ENCODE measurements around the gene RSKR. TPM values are rescaled to one million over a fixed set of nuclear protein-coding genes. Genes with fewer than 3 reads are reported as not detected.

Gene RSKR
- total RNA-seq, 1 donor from 2014 or later: 26.8 TPM

- no peak for TF ChIP-seq CTCF (IDR thresholded peaks at IDR 0.05)
- no peaks in the 10 kb centered on the region for H3K27me3 Mint-ChIP-seq
- no peak for DNase-seq
- CTCF ChIA-PET: interaction anchor here (0.8 kb wide), 1 partner anchor 1683 kb away, joined by 5 read pairs; no protein-coding TSS in a partner anchor
- intact Hi-C loops (cut with micrococcal nuclease): no loop called here
- H3K9me3 Mint-ChIP-seq: no peaks in the 10 kb centered on the region
- H3K27ac Mint-ChIP-seq: no peak overlapping the region
- H3K4me1 Mint-ChIP-seq: no peaks in the 10 kb centered on the region
- POLR2A ChIA-PET: no interaction called here
- H3K36me3 Mint-ChIP-seq (ENCODE audit: low read depth): peaks cover 89% of the 10 kb centered on the region
- H3K4me3 Mint-ChIP-seq: no peak overlapping the region
- ATAC-seq (ENCODE audit: low read depth): no peak
Observed at GRCh38 chr17:28623696-28624095, 9.7 kb upstream of the RSKR start.

- no peak overlapping the region for H3K4me3 Mint-ChIP-seq
- POLR2A ChIA-PET: interaction anchor here (0.7 to 1.5 kb wide), 2 partner anchors 21 to 69 kb away, joined by 5 to 6 read pairs; no protein-coding TSS in a partner anchor
- H3K4me1 Mint-ChIP-seq: no peaks in the 10 kb centered on the region
- TF ChIP-seq CTCF (IDR thresholded peaks at IDR 0.05): no peak
- intact Hi-C loops (cut with micrococcal nuclease): no loop called here
- no peaks in the 10 kb centered on the region for H3K27me3 Mint-ChIP-seq
- peaks cover 90% of the 10 kb centered on the region for H3K36me3 Mint-ChIP-seq (ENCODE audit: low read depth)
- ATAC-seq (ENCODE audit: low read depth): no peak
- H3K9me3 Mint-ChIP-seq: no peaks in the 10 kb centered on the region
- CTCF ChIA-PET: no interaction called here
- H3K27ac Mint-ChIP-seq: no peak overlapping the region
- DNase-seq: no peak
Observed at GRCh38 chr17:28622186-28622585, 8.2 kb upstream of the RSKR start.

- intact Hi-C loops (cut with micrococcal nuclease): no loop called here
- Mint-ChIP-seq H3K4me3 (no peak overlapping the region), H3K27me3 (no peaks in the 10 kb centered on the region), H3K36me3 (ENCODE audit: low read depth) (peaks cover 96% of the 10 kb centered on the region), H3K4me1 (peaks cover 13% of the 10 kb centered on the region), H3K27ac (no peak overlapping the region), H3K9me3 (no peaks in the 10 kb centered on the region)
- POLR2A ChIA-PET: interaction anchor here (0.7 kb wide), 1 partner anchor 24 kb away, joined by 4 read pairs; no protein-coding TSS in a partner anchor
- DNase-seq (no peak), ATAC-seq (ENCODE audit: low read depth) (no peak)
- CTCF ChIA-PET: interaction anchor here (1.3 kb wide), 1 partner anchor 7 kb away, joined by 4 read pairs; no protein-coding TSS in a partner anchor
- no peak for TF ChIP-seq CTCF (IDR thresholded peaks at IDR 0.05)
Observed at GRCh38 chr17:28620010-28620409, 6.0 kb upstream of the RSKR start.

- intact Hi-C loops (cut with micrococcal nuclease): no loop called here
- no peak overlapping the region for H3K4me3 Mint-ChIP-seq
- DNase-seq (no peak), ATAC-seq (ENCODE audit: low read depth) (no peak)
- POLR2A ChIA-PET: interaction anchor here (0.5 to 1.0 kb wide), 2 partner anchors 10 to 50 kb away, joined by 3 read pairs; no protein-coding TSS in a partner anchor
- CTCF ChIA-PET: interaction anchor here (2.0 kb wide), 1 partner anchor 123 kb away, joined by 9 read pairs; no protein-coding TSS in a partner anchor
- H3K27me3 Mint-ChIP-seq: no peaks in the 10 kb centered on the region
- peaks cover 25% of the 10 kb centered on the region for H3K4me1 Mint-ChIP-seq
- H3K27ac Mint-ChIP-seq: no peak overlapping the region
- H3K36me3 Mint-ChIP-seq (ENCODE audit: low read depth): peaks cover 94% of the 10 kb centered on the region
- TF ChIP-seq CTCF (IDR thresholded peaks at IDR 0.05): no peak
- no peaks in the 10 kb centered on the region for H3K9me3 Mint-ChIP-seq
Observed at GRCh38 chr17:28618464-28618863, 4.5 kb upstream of the RSKR start.

- Mint-ChIP-seq H3K27ac (no peak overlapping the region), H3K27me3 (no peaks in the 10 kb centered on the region)
- TF ChIP-seq CTCF (IDR thresholded peaks at IDR 0.05): no peak
Observed at GRCh38 chr17:28616281-28616680, 2.3 kb upstream of the RSKR start.

More at GRCh38 chr17:28616281-28616680, 2.3 kb upstream of the RSKR start:
- ATAC-seq (ENCODE audit: low read depth) (no peak), DNase-seq (no peak)
- no peak overlapping the region for H3K4me3 Mint-ChIP-seq
- ChIA-PET CTCF (interaction anchor here (1.0 kb wide), 1 partner anchor 121 kb away, joined by 3 read pairs; no protein-coding TSS in a partner anchor), POLR2A (interaction anchor here (0.5 kb wide), 1 partner anchor 73 kb away, joined by 6 read pairs; no protein-coding TSS in a partner anchor)
- H3K9me3 Mint-ChIP-seq: no peaks in the 10 kb centered on the region
- H3K36me3 Mint-ChIP-seq (ENCODE audit: low read depth): peaks cover 76% of the 10 kb centered on the region
- intact Hi-C loops (cut with micrococcal nuclease): no loop called here
- peaks cover 38% of the 10 kb centered on the region for H3K4me1 Mint-ChIP-seq

Data from activated B cell treated with CpG ODN at 0.5 μM for 24 hours (primary cell).